GM12878 (cell line): ENCODE results near the gene BCR.

Experiments used
- EGR1 ChIP-seq, 2 experiments: IDR thresholded peaks; 1 replicate in 1 of 2; 2 replicates in 1 of 2; pipeline ENCODE4 v1.6.1; 2011 to 2012; ENCODE audit warnings: low read depth in 2 of 2, low read length in 2 of 2, borderline replicate concordance in 1 of 2, mild to moderate bottlenecking in 1 of 2, moderate library complexity in 1 of 2
- SMARCA5 ChIP-seq: fragments of 450-650 bp; IDR thresholded peaks from 2 replicates; pipeline ENCODE4 v1.6.1; 2017; ENCODE audit warnings: mild to moderate bottlenecking
- SRF ChIP-seq, 2 experiments: IDR thresholded peaks; 2 replicates each; pipeline ENCODE4 v1.6.1; 2011; ENCODE audit warnings: low read depth in 2 of 2, low read length in 2 of 2, mild to moderate bottlenecking in 1 of 2, moderate library complexity in 1 of 2
- TAF1 ChIP-seq: IDR thresholded peaks from 2 replicates; pipeline ENCODE4 v1.6.1; 2011; ENCODE audit warnings: mild to moderate bottlenecking, low read depth, low read length, borderline replicate concordance
- WRNIP1 ChIP-seq: IDR thresholded peaks from 2 replicates; pipeline ENCODE4 v1.6.1; 2011; ENCODE audit warnings: low read depth, low read length, improper control_type of control experiment, borderline replicate concordance
- ZNF274 ChIP-seq: IDR thresholded peaks from one replicate; pipeline ENCODE4 v1.8.0; 2011; ENCODE audit not compliant: insufficient read length, insufficient read depth
- TF ChIP-seq, protein P1 (sequence below), 3 experiments: IDR thresholded peaks in 2 of 3; conservative IDR thresholded peaks in 1 of 3; 2 replicates each; pipeline ENCODE4 v1.5.1; 2011; ENCODE audit warnings: low read depth in 3 of 3, low read length in 3 of 3, mild to moderate bottlenecking in 3 of 3, control low read depth in 2 of 3, moderate library complexity in 2 of 3, inconsistent platforms in 1 of 3, mixed read lengths in 1 of 3; ENCODE audit not compliant: control insufficient read depth in 2 of 3, insufficient read depth in 1 of 3; ENCODE audit errors: extremely low read depth in 1 of 3

DNA sequence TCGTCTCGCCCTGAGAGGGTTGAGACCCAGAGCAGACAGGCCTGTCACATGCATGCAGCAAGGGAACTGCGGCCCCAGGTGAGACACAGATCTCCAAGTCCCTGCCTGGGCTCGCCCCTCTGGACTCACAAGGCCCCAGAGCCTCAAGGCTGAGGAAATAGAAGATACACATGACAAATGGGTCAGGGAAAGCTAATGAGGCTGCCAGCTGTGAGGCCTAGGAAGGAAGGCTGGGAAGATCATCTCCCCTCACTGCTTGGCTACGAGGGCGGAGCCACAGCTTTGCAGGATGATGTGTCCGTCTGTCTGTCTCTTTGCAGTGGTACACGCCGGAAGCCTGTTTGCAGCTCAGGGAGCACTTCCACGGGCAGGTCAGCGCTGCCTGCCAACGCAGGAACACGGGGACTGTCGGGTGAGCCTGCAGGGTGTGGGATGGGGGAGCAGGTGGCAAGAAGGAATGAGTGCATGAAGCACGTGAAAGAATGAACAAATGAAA lies 30.5 kb upstream of the BCR start:
- TF ChIP-seq, protein P1, sequence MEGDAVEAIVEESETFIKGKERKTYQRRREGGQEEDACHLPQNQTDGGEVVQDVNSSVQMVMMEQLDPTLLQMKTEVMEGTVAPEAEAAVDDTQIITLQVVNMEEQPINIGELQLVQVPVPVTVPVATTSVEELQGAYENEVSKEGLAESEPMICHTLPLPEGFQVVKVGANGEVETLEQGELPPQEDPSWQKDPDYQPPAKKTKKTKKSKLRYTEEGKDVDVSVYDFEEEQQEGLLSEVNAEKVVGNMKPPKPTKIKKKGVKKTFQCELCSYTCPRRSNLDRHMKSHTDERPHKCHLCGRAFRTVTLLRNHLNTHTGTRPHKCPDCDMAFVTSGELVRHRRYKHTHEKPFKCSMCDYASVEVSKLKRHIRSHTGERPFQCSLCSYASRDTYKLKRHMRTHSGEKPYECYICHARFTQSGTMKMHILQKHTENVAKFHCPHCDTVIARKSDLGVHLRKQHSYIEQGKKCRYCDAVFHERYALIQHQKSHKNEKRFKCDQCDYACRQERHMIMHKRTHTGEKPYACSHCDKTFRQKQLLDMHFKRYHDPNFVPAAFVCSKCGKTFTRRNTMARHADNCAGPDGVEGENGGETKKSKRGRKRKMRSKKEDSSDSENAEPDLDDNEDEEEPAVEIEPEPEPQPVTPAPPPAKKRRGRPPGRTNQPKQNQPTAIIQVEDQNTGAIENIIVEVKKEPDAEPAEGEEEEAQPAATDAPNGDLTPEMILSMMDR (IDR thresholded peaks at IDR 0.05 in 2 of 3, conservative IDR thresholded peaks at IDR 0.05 in 1 of 3; ENCODE audit: control insufficient read depth in 2 of 3, extremely low read depth in 1 of 3, insufficient read depth in 1 of 3, low read depth in 3 of 3, low read length in 3 of 3), result no peak
- TF ChIP-seq SMARCA5 (no peak), WRNIP1 (no peak), SRF (IDR thresholded peaks at IDR 0.05; ENCODE audit: low read depth in 2 of 2, low read length in 2 of 2) (no peak), EGR1 (IDR thresholded peaks at IDR 0.05; ENCODE audit: borderline replicate concordance in 1 of 2, low read depth in 2 of 2, low read length in 2 of 2) (no peak), ZNF274 (no peak), TAF1 (no peak)
